ENCODE measurements around the gene SCN8A. TPM values are rescaled to one million over a fixed set of nuclear protein-coding genes. Genes with fewer than 3 reads are reported as not detected.

The SCN8A gene
- total RNA-seq, 1 donor from 2014 or later = 2.7 TPM

DNA sequence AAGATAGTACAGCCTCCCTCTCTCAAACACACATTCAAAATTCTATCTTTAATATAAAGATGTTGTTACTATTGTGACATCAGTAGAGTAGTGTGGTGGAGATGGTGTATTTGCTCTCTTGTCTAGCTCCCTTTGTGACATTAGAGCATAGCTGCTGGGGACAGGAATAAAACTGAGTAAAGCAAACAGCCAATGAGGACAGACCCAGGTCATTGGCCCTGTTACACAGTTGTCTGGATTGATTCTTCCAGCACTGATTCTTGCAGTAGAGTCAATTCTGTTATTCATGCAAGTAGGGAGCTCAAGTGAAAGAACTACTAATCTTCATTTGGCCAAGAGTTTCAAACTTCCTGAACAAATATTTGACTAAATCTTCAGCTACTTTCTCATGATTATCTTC lies 72.4 kb downstream of the SCN8A start:
- TF ChIP-seq, protein P1, sequence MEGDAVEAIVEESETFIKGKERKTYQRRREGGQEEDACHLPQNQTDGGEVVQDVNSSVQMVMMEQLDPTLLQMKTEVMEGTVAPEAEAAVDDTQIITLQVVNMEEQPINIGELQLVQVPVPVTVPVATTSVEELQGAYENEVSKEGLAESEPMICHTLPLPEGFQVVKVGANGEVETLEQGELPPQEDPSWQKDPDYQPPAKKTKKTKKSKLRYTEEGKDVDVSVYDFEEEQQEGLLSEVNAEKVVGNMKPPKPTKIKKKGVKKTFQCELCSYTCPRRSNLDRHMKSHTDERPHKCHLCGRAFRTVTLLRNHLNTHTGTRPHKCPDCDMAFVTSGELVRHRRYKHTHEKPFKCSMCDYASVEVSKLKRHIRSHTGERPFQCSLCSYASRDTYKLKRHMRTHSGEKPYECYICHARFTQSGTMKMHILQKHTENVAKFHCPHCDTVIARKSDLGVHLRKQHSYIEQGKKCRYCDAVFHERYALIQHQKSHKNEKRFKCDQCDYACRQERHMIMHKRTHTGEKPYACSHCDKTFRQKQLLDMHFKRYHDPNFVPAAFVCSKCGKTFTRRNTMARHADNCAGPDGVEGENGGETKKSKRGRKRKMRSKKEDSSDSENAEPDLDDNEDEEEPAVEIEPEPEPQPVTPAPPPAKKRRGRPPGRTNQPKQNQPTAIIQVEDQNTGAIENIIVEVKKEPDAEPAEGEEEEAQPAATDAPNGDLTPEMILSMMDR (IDR thresholded peaks at IDR 0.05; ENCODE audit: unreplicated experiment) = no peak
- Mint-ChIP-seq H3K9me3 (peaks cover 1% of the 10 kb centered on the region), H3K4me3 (no peak overlapping the region), H3K27me3 (ENCODE audit: low read depth) (peaks cover under 1% of the 10 kb centered on the region), H3K36me3 (no peaks in the 10 kb centered on the region), H3K4me1 (peaks cover 5% of the 10 kb centered on the region), H3K27ac (no peak overlapping the region)
- DNase-seq (ENCODE audit: low spot score in 2 of 2, unreplicated experiment in 2 of 2) = no peak

DNA sequence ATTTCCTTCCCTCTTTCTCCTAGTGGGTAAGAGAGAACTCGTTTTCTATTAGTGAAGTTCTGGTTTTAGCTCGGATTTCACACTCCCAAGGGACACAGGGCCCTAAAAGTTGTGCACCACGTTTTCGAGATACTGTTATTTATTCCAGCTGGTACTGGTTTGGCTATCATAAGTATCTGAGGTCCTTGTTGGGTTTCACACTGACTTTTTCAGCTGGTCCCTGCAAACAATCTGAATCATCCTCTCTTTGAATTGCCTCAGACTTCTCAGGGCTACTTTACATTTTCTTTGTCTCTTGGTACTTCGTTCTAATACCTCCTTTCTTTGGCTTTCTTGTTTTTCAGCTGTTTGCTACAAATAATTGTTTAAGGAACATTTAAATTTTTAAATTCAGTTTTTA lies 75.7 kb downstream of the SCN8A start:
- no peak overlapping the region for H3K4me3 Mint-ChIP-seq
- H3K27ac Mint-ChIP-seq = no peak overlapping the region
- H3K9me3 Mint-ChIP-seq = no peaks in the 10 kb centered on the region

GRCh38 chr12:51667269-51667668 lies 76.2 kb downstream of the SCN8A start:
- Mint-ChIP-seq H3K36me3 (no peaks in the 10 kb centered on the region), H3K27ac (no peak overlapping the region), H3K4me3 (no peak overlapping the region), H3K4me1 (peaks cover 18% of the 10 kb centered on the region), H3K9me3 (no peaks in the 10 kb centered on the region), H3K27me3 (ENCODE audit: low read depth) (no peaks in the 10 kb centered on the region)
- TF ChIP-seq, protein P1 (IDR thresholded peaks at IDR 0.05; ENCODE audit: unreplicated experiment) = no peak
- no peak for DNase-seq (ENCODE audit: low spot score in 2 of 2, unreplicated experiment in 2 of 2)

More for the DNA sequence above, 75.7 kb downstream of the SCN8A start:
- DNase-seq (ENCODE audit: low spot score in 2 of 2, unreplicated experiment in 2 of 2) = no peak
- H3K4me1 Mint-ChIP-seq = peaks cover 14% of the 10 kb centered on the region
- TF ChIP-seq, protein P1 (IDR thresholded peaks at IDR 0.05; ENCODE audit: unreplicated experiment) = no peak
- no peaks in the 10 kb centered on the region for H3K36me3 Mint-ChIP-seq
- H3K27me3 Mint-ChIP-seq (ENCODE audit: low read depth) = no peaks in the 10 kb centered on the region

GRCh38 chr12:51669271-51669670 lies 78.2 kb downstream of the SCN8A start:
- Mint-ChIP-seq H3K4me1 (peaks cover 15% of the 10 kb centered on the region), H3K36me3 (no peaks in the 10 kb centered on the region), H3K9me3 (no peaks in the 10 kb centered on the region), H3K4me3 (no peak overlapping the region), H3K27me3 (ENCODE audit: low read depth) (no peaks in the 10 kb centered on the region), H3K27ac (no peak overlapping the region)
- TF ChIP-seq, protein P1 (IDR thresholded peaks at IDR 0.05; ENCODE audit: unreplicated experiment) = no peak
- DNase-seq (ENCODE audit: low spot score in 2 of 2, unreplicated experiment in 2 of 2) = no peak

GRCh38 chr12:51669996-51670395 lies 79.0 kb downstream of the SCN8A start:
- Mint-ChIP-seq H3K36me3 (no peaks in the 10 kb centered on the region), H3K27ac (no peak overlapping the region), H3K4me1 (peaks cover 15% of the 10 kb centered on the region), H3K4me3 (no peak overlapping the region), H3K9me3 (no peaks in the 10 kb centered on the region), H3K27me3 (ENCODE audit: low read depth) (no peaks in the 10 kb centered on the region)
- TF ChIP-seq, protein P1 (IDR thresholded peaks at IDR 0.05; ENCODE audit: unreplicated experiment) = no peak
- no peak for DNase-seq (ENCODE audit: low spot score in 2 of 2, unreplicated experiment in 2 of 2)

DNA sequence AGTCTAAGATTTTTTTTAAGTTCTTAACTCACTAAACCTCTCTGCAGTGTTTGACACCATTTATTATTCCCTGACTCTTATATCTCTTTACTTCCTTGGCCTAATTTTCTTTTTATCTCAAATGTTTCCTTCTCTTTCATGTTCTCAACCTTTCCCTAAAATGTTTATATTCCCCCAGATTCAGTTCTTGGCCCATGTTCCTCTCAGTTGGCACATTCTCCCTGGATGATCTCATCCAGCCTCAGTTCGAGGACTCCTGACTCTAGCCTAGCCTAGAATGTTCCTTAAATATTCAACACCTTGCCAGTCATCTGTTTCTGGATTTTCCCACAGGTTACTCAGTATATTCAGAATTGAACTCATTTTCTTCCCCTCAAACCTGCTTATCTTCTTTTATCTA lies 81.3 kb downstream of the SCN8A start:
- Mint-ChIP-seq H3K27ac (no peak overlapping the region), H3K4me3 (no peak overlapping the region)
- TF ChIP-seq, protein P1 (IDR thresholded peaks at IDR 0.05; ENCODE audit: unreplicated experiment) = no peak

More for the DNA sequence above, 81.3 kb downstream of the SCN8A start:
- DNase-seq (ENCODE audit: low spot score in 2 of 2, unreplicated experiment in 2 of 2) = no peak
- Mint-ChIP-seq H3K9me3 (no peaks in the 10 kb centered on the region), H3K27me3 (ENCODE audit: low read depth) (no peaks in the 10 kb centered on the region), H3K36me3 (no peaks in the 10 kb centered on the region), H3K4me1 (peaks cover 24% of the 10 kb centered on the region)
